HEK293 (cell line): ENCODE data around the gene PSMB11.

Experiments used
- ATF2 ChIP-seq: fragments of 450-650 bp; formaldehyde crosslinking; IDR thresholded peaks from 2 replicates; pipeline ENCODE4 v1.5.1; 2016; ENCODE audit warnings: missing biosample characterization, missing genetic modification characterization, low read depth
- EGR2 ChIP-seq: fragments of 450-650 bp; formaldehyde crosslinking; IDR thresholded peaks from 2 replicates; pipeline ENCODE4 v1.5.1; 2016; ENCODE audit warnings: low read depth, missing biosample characterization, missing genetic modification characterization
- GLI2 ChIP-seq: fragments of 450-650 bp; formaldehyde crosslinking; IDR thresholded peaks from 2 replicates; pipeline ENCODE4; 2017; ENCODE audit warnings: missing biosample characterization, missing genetic modification characterization, low read depth, borderline replicate concordance
- GLIS1 ChIP-seq: fragments of 450-650 bp; formaldehyde crosslinking; IDR thresholded peaks from 2 replicates; pipeline ENCODE4 v1.5.1; 2016; ENCODE audit warnings: missing biosample characterization, missing genetic modification characterization
- HOXC10 ChIP-seq: sonication (generic); formaldehyde crosslinking; IDR thresholded peaks from 2 replicates; pipeline ENCODE4 v1.8.1; 2023; ENCODE audit warnings: mild to moderate bottlenecking, missing genetic modification reagents
- KLF17 ChIP-seq: fragments of 450-650 bp; formaldehyde crosslinking; IDR thresholded peaks from 2 replicates; pipeline ENCODE4 v1.5.1; 2016; ENCODE audit warnings: missing biosample characterization, missing genetic modification characterization
- KLF9 ChIP-seq: fragments of 450-650 bp; formaldehyde crosslinking; IDR thresholded peaks from 2 replicates; pipeline ENCODE4 v1.5.1; 2016; ENCODE audit warnings: missing biosample characterization, missing genetic modification characterization, low read depth
- MEIS1 ChIP-seq: sonication (generic); formaldehyde crosslinking; IDR thresholded peaks from 2 replicates; pipeline ENCODE4 v1.8.1; 2022; ENCODE audit warnings: missing genetic modification reagents, mild to moderate bottlenecking, borderline replicate concordance
- REPIN1 ChIP-seq: fragments of 450-650 bp; formaldehyde crosslinking; IDR thresholded peaks from 2 replicates; pipeline ENCODE4 v1.5.1; 2017; ENCODE audit warnings: missing biosample characterization, missing genetic modification characterization, low read depth
- SCRT2 ChIP-seq: fragments of 450-650 bp; formaldehyde crosslinking; IDR thresholded peaks from 2 replicates; pipeline ENCODE4 v1.5.1; 2016; ENCODE audit warnings: missing biosample characterization, missing genetic modification characterization
- ZBTB48 ChIP-seq: fragments of 450-650 bp; formaldehyde crosslinking; IDR thresholded peaks from 2 replicates; pipeline ENCODE4 v1.5.1; 2016; ENCODE audit warnings: missing biosample characterization, missing genetic modification characterization
- ZNF112 ChIP-seq: fragments of 450-650 bp; formaldehyde crosslinking; IDR thresholded peaks from 2 replicates; pipeline ENCODE4 v1.5.0; 2017; ENCODE audit warnings: missing biosample characterization, missing genetic modification characterization
- ZNF157 ChIP-seq: fragments of 450-650 bp; formaldehyde crosslinking; IDR thresholded peaks from 2 replicates; pipeline ENCODE4 v1.5.1; 2016; ENCODE audit warnings: missing biosample characterization, missing genetic modification characterization
- ZNF211 ChIP-seq: fragments of 450-650 bp; formaldehyde crosslinking; IDR thresholded peaks from 2 replicates; pipeline ENCODE4 v1.5.1; 2016; ENCODE audit warnings: low read depth, missing biosample characterization, missing genetic modification characterization
- ZNF302 ChIP-seq: fragments of 450-650 bp; formaldehyde crosslinking; IDR thresholded peaks from 2 replicates; pipeline ENCODE4 v1.5.1; 2016; ENCODE audit warnings: missing biosample characterization, missing genetic modification characterization, low read depth
- ZNF324 ChIP-seq: fragments of 450-650 bp; formaldehyde crosslinking; IDR thresholded peaks from 2 replicates; pipeline ENCODE4 v1.5.1; 2016; ENCODE audit warnings: missing biosample characterization, missing genetic modification characterization
- ZNF335 ChIP-seq: fragments of 450-650 bp; formaldehyde crosslinking; conservative IDR thresholded peaks from 2 replicates; pipeline ENCODE4 v1.5.1; 2016; ENCODE audit warnings: missing biosample characterization, missing genetic modification characterization
- ZNF404 ChIP-seq: fragments of 450-650 bp; formaldehyde crosslinking; IDR thresholded peaks from 2 replicates; pipeline ENCODE4 v1.5.1; 2017; ENCODE audit warnings: missing biosample characterization, missing genetic modification characterization
- ZNF426 ChIP-seq: fragments of 450-650 bp; formaldehyde crosslinking; IDR thresholded peaks from 2 replicates; pipeline ENCODE4 v1.5.1; 2017; ENCODE audit warnings: missing biosample characterization, missing genetic modification characterization, mild to moderate bottlenecking, inconsistent platforms, moderate library complexity
- ZNF658 ChIP-seq: fragments of 450-650 bp; formaldehyde crosslinking; IDR thresholded peaks from 2 replicates; pipeline ENCODE4; 2016; ENCODE audit warnings: missing biosample characterization, missing genetic modification characterization
- ZNF670 ChIP-seq: fragments of 450-650 bp; formaldehyde crosslinking; IDR thresholded peaks from 2 replicates; pipeline ENCODE4 v1.5.1; 2016; ENCODE audit warnings: missing biosample characterization, missing genetic modification characterization, low read depth
- ZNF701 ChIP-seq: fragments of 450-650 bp; formaldehyde crosslinking; IDR thresholded peaks from 2 replicates; pipeline ENCODE4 v1.5.1; 2016; ENCODE audit warnings: missing biosample characterization, missing genetic modification characterization
- ZNF830 ChIP-seq: fragments of 450-650 bp; IDR thresholded peaks from 2 replicates; pipeline ENCODE4 v1.5.0; 2018; ENCODE audit warnings: missing biosample characterization, missing genetic modification characterization, low read depth, mild to moderate bottlenecking, moderate library complexity
- ZNF837 ChIP-seq: fragments of 450-650 bp; formaldehyde crosslinking; IDR thresholded peaks from 2 replicates; pipeline ENCODE4 v1.5.1; 2016; ENCODE audit warnings: missing biosample characterization, missing genetic modification characterization
- TF ChIP-seq, protein P1 (sequence below): IDR thresholded peaks from 2 replicates; pipeline ENCODE4 v1.6.1; 2011; ENCODE audit warnings: mild to moderate bottlenecking, low read depth, low read length, borderline replicate concordance
- TF ChIP-seq, protein P2 (sequence below): fragments of 450-650 bp; formaldehyde crosslinking; IDR thresholded peaks from 2 replicates; pipeline ENCODE4 v1.5.1; 2016; ENCODE audit warnings: missing biosample characterization, missing genetic modification characterization, borderline replicate concordance
- TF ChIP-seq, protein P3 (sequence below): fragments of 450-650 bp; formaldehyde crosslinking; IDR thresholded peaks from 2 replicates; pipeline ENCODE4 v1.5.1; 2016; ENCODE audit warnings: missing biosample characterization, missing genetic modification characterization
- TF ChIP-seq, protein P4 (sequence below): fragments of 450-650 bp; formaldehyde crosslinking; IDR thresholded peaks from 2 replicates; pipeline ENCODE4 v1.5.1; 2016; ENCODE audit warnings: missing biosample characterization, missing genetic modification characterization

PSMB11 gene

GRCh38 chr14:23009939-23010726, 31.9 kb upstream of the PSMB11 start, which contains the start of gene C14orf93 (continued):
- peak; percentile 94 for TF ChIP-seq ZNF335
- TF ChIP-seq, protein P1, sequence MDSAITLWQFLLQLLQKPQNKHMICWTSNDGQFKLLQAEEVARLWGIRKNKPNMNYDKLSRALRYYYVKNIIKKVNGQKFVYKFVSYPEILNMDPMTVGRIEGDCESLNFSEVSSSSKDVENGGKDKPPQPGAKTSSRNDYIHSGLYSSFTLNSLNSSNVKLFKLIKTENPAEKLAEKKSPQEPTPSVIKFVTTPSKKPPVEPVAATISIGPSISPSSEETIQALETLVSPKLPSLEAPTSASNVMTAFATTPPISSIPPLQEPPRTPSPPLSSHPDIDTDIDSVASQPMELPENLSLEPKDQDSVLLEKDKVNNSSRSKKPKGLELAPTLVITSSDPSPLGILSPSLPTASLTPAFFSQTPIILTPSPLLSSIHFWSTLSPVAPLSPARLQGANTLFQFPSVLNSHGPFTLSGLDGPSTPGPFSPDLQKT, result no peak
- no peak for TF ChIP-seq HOXC10 (CRISPR knock-in tag)
- TF ChIP-seq ZNF837 (tag by site-specific recombination), result no peak
- no peak; the same call in 1 of the 2 replicates for TF ChIP-seq EGR2 (tag by site-specific recombination)
- TF ChIP-seq REPIN1 (tag by site-specific recombination), result no peak
- no peak for TF ChIP-seq ZNF670 (tag by site-specific recombination)
- TF ChIP-seq, protein P2, sequence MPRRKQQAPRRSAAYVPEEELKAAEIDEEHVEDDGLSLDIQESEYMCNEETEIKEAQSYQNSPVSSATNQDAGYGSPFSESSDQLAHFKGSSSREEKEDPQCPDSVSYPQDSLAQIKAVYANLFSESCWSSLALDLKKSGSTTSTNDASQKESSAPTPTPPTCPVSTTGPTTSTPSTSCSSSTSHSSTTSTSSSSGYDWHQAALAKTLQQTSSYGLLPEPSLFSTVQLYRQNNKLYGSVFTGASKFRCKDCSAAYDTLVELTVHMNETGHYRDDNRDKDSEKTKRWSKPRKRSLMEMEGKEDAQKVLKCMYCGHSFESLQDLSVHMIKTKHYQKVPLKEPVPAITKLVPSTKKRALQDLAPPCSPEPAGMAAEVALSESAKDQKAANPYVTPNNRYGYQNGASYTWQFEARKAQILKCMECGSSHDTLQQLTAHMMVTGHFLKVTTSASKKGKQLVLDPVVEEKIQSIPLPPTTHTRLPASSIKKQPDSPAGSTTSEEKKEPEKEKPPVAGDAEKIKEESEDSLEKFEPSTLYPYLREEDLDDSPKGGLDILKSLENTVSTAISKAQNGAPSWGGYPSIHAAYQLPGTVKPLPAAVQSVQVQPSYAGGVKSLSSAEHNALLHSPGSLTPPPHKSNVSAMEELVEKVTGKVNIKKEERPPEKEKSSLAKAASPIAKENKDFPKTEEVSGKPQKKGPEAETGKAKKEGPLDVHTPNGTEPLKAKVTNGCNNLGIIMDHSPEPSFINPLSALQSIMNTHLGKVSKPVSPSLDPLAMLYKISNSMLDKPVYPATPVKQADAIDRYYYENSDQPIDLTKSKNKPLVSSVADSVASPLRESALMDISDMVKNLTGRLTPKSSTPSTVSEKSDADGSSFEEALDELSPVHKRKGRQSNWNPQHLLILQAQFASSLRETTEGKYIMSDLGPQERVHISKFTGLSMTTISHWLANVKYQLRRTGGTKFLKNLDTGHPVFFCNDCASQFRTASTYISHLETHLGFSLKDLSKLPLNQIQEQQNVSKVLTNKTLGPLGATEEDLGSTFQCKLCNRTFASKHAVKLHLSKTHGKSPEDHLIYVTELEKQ (tag by site-specific recombination), result no peak
- TF ChIP-seq KLF9, result no peak
- TF ChIP-seq KLF17 (tag by site-specific recombination), result peak; percentile 56; the same call in 1 of the 2 replicates
- no peak for TF ChIP-seq ZNF830 (tag by site-specific recombination)
- TF ChIP-seq ATF2, result no peak
- TF ChIP-seq ZNF404 (tag by site-specific recombination), result no peak
- peak; percentile 40; the same call in 1 of the 2 replicates for TF ChIP-seq ZBTB48 (tag by site-specific recombination)
- TF ChIP-seq MEIS1 (CRISPR knock-in tag), result no peak
- no peak for TF ChIP-seq ZNF658
- TF ChIP-seq ZNF426 (tag by site-specific recombination), result no peak
- no peak for TF ChIP-seq GLI2 (tag by site-specific recombination)
- no peak for TF ChIP-seq ZNF302 (tag by site-specific recombination)
- TF ChIP-seq, protein P3, sequence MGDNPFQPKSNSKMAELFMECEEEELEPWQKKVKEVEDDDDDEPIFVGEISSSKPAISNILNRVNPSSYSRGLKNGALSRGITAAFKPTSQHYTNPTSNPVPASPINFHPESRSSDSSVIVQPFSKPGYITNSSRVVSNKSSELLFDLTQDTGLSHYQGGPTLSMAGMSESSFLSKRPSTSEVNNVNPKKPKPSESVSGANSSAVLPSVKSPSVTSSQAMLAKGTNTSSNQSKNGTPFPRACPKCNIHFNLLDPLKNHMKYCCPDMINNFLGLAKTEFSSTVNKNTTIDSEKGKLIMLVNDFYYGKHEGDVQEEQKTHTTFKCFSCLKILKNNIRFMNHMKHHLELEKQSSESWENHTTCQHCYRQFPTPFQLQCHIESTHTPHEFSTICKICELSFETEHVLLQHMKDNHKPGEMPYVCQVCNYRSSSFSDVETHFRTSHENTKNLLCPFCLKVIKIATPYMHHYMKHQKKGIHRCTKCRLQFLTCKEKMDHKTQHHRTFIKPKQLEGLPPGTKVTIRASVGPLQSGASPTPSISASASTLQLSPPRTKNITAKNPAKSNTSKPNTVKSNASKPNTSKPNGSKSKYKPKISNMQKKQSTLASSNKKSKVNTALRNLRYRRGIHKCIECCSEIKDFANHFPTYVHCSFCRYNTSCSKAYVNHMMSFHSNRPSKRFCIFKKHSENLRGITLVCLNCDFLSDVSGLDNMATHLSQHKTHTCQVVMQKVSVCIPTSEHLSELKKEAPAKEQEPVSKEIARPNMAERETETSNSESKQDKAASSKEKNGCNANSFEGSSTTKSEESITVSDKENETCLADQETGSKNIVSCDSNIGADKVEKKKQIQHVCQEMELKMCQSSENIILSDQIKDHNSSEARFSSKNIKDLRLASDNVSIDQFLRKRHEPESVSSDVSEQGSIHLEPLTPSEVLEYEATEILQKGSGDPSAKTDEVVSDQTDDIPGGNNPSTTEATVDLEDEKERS (tag by site-specific recombination), result no peak
- TF ChIP-seq SCRT2 (tag by site-specific recombination), result no peak
- no peak for TF ChIP-seq ZNF157
- no peak for TF ChIP-seq ZNF701 (tag by site-specific recombination)
- no peak for TF ChIP-seq ZNF112 (tag by site-specific recombination)
- TF ChIP-seq GLIS1 (tag by site-specific recombination), result peak; percentile 40; the same call in 1 of the 2 replicates
- TF ChIP-seq, protein P4, sequence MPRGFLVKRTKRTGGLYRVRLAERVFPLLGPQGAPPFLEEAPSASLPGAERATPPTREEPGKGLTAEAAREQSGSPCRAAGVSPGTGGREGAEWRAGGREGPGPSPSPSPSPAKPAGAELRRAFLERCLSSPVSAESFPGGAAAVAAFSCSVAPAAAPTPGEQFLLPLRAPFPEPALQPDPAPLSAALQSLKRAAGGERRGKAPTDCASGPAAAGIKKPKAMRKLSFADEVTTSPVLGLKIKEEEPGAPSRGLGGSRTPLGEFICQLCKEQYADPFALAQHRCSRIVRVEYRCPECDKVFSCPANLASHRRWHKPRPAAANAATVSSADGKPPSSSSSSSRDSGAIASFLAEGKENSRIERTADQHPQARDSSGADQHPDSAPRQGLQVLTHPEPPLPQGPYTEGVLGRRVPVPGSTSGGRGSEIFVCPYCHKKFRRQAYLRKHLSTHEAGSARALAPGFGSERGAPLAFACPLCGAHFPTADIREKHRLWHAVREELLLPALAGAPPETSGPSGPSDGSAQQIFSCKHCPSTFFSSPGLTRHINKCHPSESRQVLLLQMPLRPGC (tag by site-specific recombination), result no peak
- no peak for TF ChIP-seq ZNF211 (tag by site-specific recombination)
- TF ChIP-seq ZNF324, result peak; percentile 56; the same call in 1 of the 2 replicates
